ENCODE results near the gene SYNDIG1.

Gene SYNDIG1

DNA sequence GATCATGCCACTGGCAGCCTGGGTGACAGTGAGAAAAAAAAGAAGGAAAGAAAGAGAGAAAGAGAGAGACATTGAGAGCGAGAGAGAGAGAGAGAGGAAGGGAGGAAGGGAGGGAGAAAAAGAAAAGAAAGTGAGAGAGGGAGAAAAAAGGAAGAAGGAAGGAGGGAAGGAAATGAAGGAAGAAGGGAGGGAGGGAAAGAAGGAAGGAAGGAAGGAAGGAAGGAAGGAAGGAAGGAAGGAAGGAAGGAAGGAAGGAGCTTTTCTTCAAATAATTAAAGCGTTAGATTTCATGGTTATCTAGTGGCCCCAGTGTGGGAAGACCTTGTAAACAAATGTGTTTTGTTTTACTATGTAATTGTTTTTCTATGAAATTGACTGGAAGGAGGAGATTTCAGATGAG is 170.8 kb downstream of the SYNDIG1 start:
- DNase-seq, result no peak

DNA sequence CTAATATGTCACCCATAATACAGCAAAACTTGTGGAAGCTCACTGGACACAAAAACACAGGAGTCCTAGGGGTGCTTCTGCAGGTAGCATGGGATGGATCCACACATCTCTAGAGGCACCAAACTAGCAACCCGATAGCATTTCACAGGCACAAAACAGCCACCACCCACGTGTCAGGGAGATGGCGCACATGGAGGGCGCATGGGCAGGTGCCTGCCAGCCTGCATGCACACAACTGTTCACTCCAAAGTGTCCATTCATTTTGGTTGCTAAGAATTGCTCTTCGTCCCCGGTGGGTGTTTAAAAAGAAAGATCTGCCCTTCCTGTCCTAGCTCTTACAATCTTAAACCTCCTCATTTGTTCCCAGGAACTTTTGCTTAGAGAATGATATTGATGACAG is 171.3 kb downstream of the SYNDIG1 start:
- DNase-seq, result no peak

DNA sequence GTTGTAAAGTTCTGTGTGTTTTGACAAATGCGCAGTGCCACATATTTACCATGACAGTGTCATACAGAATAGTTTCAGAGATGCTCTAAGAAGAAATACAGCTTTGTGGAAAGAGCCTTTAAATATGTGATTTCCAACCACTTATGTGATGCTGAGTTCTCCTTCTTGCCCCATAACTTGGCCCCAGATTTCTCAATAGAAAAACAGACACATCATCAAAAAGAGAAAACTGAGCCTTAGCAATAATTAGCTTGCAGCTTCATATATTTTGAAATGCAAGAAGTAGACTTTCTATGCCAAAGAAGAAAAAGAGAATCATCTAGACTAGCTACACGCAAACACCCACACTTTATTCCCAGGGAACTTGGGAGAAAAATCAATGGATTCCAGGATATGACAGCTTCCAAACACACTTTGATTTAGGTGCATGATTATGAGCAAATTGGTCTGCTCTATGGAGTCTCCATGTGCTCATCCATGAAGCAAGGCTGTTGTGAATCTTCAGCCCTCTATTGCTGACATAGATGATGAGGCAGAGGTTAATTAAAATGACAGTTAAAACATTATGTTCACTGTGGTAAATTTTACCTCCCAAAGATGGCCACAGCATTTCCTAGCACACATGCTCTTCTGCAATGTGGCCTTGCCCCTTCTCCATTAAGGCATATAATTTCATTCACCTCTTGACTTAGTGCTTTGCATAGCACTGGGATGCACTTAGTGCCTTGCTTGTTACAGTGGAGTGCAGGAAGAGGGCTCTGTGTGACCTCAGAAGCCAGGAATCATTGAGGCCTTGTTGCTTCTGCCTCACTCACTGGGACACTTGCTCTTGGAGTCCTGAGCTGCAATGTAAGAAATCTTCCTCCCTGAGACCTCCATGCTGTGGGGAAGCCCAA is 174.6 kb downstream of the SYNDIG1 start:
- no peak for DNase-seq

DNA sequence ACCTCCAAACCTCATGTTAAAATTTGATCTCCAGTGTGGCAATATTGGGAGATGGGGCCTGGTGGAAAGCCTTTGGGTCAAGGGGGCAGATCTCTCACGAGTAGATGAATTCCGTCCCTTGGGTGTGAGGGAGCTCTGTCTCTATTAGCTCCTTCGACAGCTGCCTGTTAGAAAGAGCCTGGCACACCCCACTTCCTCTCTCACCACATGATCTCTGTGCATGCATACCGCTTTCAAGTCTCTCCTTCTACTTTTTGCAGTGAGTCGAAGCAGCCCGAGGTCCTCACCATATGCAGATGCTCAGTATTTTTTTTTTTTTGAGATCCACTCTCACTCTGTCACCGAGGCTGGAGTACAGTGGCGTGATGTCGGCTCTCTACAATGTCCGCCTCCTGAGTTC is 176.9 kb downstream of the SYNDIG1 start:
- DNase-seq, result no peak

DNA sequence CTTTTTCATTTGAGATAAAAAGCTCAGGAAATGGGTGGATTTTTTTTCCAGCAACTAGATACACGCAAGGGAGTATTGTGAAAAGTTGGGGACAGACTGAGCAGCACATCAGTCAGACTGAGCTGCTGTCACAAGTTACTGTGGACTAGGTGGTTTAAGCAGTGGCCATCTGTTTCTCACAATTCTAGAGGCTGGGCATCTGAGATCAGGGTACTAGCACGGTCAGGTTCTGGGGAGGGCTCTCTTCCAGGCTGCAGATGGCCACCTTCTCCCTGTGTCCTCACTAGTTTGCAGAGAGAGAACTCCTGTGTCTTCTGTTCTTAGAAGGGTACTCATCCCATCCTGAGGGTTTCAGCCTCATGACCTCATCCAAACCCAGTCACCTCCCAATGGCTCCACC is 178.3 kb downstream of the SYNDIG1 start:
- DNase-seq, result no peak

DNA sequence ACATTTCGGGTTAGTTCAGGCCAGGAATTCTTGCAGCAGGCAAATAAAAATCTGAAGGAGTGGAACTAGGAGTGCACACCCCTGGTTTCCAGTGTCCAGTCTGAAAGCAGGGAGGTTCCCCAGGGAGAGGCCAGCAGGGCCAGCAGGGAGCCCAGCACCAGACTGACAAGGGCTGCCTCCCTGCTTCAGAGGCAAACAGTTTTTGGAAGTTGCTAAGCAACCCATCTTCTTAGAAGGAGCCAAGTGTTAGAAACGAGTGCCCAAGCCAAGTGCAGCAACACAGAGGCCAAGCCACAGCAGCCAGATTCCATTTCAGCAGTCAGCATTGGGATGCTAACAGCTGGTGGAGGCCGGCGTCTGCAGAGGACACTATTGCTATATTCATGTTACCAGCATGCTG is 179.1 kb downstream of the SYNDIG1 start:
- DNase-seq, result no peak

DNA sequence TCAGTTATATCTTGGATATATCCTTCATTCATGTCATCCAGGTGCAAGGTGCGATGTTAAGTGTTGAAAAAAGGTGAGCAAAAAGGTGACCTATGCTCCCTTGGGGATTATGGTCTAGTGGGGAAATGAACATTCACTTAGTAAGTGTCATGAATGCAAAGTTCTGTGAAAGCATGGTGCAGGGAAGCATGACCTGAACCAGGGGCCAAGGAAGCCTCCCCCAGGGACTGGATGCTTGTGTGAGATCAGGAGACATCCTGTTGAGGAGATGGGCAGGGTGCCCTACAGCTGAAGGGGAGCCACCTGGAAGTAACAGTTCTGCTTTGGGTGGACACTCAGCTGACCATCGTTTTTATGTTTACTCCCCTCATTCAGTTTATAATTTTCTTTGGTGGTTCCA is 179.5 kb downstream of the SYNDIG1 start:
- no peak for DNase-seq

DNA sequence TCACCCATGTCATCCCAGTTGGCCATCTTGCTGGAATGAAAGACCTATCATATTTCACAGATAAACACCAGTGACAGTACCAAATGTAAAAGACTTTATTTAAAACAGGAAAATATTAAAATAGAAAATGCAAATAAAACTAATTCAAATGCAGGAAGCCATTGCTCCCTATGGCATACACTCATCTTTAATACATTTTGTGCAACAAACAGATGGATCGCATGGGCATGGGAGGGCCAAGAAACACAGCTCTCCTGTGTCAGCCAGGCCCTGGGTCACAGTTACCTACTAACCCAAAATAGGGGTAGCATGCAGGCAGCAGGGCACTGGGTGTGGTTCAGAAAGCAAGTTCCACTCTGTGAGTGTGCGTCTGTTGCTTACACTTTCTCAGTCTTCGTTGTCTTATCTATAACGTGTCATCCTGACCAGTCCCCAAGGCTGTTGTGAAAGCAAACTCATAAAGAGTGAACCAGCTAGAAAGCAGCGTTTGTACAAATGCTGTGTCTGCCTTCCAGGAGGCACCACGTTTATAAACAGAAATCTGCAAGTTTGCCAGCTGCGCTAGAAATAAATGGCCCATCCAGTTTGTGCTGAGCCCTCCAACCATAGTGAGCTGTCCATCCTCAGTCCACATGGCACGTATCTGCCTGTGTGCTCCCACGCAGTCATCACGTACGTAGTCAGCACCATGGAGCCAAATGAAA is 180.5 kb downstream of the SYNDIG1 start:
- no peak for DNase-seq

DNA sequence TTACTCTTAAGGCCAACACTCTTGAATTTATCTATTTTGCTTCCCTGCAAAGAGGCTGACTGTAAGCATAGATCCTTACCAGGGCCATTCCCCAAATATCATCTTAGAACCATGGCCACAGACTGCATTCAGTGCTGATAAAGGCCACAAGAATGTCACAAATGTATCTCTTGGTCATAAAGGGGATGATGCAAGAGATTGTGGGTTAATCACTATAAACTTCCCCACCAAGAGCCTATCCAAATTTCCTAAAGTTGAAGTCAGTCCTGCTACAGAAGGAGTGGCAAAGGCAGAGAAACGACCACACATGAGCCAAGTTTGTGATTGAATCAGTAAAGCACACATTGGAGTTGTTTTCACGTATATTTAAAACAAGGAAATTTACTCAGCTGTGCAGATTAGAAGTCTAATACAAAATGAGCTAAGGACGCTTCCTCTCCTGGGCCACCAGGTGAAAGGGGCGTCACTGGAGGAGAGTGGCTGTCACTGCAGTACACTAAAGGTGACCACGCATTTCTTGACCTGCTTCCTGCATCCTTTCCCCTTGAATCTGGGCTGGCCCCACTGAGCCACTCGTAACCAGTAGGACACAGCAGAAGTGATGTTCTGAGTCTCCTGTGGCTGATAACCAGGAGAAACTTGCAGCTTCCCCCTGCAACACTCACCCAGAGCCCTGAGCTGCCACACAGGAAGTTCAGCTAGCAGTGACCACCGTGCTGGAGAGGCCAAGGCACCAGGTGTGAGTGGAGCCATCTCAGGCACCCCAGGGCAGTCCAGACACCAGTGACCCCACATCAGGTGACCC is 181.9 kb downstream of the SYNDIG1 start:
- no peak for DNase-seq

DNA sequence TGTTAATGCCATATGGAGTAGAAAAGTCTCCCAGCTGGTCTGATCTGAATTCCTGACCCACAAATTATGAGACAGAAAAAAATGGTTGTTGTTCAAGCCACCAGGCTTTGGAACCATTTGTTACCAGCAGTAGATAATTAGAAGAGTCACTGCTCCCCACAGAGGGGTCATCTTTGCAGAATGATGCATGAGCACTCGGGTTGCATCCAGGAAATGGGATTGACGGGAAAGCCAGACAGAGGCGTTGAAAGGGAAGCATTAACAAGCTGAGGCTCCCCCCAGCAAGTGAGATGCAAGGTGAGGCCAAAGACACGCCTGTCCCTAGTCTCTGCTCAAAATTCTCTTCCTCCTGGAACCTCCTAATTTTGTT is 182.5 kb downstream of the SYNDIG1 start:
- no peak for DNase-seq

DNA sequence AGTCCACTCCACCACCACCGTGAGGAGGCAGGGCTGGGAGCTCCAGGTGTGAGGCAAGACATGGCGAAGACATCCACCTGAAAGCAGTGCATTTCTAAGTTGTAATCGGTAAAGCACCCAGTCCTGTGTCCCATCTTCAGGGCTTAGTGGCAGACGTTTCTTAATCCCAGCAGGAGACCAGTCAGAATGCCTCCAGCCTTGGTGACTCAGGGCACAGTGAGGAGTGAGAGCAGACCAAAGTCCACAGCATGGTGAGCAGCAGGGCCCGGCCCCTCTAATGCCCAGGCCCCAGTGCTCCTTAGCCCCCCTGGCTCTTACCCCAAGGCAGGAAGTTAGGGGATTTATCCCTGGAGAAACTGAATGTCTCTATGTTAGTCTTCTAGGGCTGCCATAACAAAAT is 183.9 kb downstream of the SYNDIG1 start:
- DNase-seq, result no peak

DNA sequence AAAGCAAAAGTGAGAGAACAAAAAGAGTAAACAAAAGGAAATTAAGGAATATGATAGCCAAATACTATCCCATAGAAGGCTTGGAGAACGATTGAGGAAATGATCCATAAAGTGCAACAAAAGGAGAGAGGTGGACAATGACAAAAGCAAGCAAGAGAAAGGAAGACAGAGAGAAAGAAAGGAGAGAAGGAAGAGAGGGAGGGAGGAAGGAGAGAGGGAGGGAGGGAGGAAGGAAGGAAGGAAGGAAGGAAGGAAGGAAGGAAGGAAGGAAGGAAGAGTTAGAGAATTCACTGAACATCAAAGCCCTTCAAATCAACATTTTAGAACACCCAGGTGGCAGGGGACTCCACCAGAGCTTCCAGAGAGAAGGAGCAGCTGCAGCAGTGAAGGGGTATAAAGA is 185.0 kb downstream of the SYNDIG1 start:
- DNase-seq, result no peak

DNA sequence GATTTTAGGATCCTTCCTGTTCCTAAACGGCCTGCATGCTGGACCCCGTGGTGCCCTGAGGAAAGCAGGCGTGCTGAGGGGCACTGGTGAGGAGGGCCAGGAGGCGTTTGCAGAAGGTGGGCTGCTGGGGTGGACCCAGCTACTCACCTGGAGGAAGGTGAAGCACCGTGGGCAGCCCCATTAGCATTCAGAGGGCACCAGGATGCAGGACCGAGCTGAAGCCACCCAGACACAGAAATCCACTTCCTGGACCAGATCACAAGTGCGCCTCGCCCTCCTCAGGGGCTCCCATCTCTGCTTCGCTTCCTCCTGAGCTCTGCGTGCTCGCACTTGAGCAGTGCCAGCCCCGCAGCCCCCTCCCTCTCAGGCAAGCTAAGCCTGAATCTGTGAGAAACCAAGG is 187.0 kb downstream of the SYNDIG1 start:
- DNase-seq, result no peak

DNA sequence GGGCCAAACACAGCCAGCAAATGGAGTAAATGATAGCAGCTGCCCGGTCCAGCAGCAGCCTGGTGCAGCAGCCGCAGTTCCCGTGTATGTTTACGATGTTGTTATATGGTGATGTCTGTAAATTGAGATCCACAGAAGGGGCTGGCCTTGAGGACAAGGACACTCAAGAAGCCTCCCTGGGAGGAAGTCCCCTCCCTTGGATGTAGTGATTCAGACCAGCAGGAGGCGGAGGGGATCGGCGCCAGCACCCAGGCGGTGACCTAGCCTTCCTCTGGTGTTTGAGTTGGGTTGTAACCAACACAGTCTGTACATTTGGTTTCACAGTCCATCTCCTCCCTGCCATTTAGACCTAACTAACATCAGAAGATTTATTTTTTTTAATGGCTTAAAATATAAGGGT is 187.8 kb downstream of the SYNDIG1 start:
- no peak for DNase-seq

DNA sequence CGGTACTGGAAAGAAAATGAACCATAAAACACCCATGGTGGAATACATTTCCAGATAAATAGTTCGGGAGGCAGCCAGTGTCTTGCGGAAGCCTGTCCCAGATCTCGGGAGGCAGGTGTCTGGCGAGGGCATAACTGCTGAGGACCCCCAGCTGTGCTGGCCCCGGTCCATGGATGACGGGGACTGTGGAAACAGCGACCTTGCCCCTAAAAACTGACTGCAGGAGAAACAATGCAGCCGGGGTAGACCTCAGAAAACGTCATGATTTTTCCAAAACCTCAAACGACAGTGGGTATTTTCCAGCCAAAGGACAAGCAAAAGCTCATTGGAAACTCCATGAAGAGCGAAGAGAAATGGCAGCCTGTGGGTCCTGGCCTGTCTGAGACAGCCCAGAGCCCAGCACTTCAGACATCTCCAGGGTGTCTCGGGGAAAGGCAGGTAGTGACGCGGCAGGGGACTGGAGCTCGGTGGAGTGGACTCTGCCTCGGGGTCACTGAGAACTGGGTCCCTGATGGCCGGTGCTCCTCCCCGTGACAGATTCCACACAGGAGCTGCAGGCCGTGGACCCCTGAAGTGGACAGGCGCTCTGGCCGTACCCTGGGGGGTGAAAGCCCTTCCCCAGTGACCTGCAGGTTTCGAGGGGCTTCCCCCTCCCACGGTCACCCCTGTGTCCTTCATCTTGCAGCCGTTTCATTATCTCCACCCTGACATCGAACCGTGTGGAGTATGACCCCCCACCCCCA is 188.6 kb downstream of the SYNDIG1 start:
- no peak for DNase-seq

DNA sequence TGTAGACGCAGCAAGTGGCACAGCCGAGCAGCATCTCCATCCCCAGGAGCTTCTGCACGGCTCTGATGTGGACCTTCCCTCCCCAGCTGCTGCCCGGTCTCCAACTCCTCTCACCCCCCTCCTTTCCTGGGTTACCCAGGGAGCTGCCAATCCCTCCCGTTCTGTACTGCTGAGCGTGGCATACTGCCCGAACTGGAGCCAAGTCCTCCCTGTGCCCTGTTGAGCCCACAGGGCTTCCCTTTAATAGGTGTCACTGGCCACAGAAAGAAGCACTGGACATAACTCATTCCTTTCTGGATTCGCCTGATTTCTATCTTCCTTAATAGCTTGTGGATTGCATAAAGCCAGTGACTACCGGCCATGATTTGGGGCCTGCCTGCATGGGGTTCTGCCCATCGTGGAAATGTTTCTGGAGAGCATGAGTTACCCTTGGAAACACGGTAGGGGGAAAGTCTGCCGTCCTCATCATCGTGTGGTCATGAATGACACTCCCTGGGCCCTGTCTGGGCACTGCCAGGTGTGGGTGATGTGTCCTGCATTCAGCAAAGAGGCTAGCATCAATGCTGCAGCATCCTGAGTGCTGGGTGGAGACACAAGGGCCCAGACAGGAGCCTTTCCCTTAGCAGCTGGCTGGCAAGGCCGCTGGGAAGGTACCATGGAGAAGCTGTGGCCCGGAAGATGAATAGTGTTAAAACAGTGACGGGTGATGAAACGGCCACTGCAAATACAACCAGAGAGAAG is 189.7 kb downstream of the SYNDIG1 start:
- DNase-seq, result no peak

DNA sequence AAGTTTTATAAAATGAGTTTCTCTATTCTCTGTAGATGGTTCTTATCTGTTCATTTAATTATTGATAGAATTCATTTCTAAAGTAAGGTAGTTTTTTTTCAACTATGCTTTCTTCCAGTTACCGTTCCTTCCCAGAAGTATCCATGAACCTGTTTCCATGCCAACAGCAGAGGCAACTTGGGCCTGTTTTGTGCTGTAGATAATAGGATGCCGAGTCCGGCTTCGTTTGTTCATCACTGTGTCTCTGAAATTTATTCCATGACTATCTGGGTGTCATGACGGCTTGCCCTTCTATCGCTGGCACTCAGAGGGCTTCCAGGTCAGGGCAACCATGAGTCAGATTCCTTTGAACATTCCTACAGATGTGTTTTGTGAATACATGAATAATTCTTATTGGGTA is 190.4 kb downstream of the SYNDIG1 start:
- DNase-seq, result no peak

DNA sequence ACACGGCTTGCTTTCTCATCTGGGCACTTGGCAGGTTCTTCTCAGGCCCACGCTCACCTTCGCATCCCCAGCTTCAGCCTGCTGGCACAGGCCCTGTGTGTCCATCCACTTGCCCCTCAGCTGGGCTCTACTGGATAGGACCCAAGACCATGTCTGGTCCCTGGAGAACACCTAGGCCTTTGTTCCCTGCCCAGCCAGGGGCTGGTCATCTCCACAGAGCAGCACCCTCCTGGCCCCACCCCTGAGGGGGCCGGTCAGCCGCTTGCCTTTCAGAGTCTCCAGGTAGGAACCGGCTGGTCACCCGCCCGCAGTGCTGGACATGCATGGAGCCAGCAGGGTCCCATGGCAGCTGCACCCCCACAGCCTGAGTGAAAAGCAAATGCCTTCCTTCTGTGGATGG is 191.2 kb downstream of the SYNDIG1 start:
- DNase-seq, result no peak

DNA sequence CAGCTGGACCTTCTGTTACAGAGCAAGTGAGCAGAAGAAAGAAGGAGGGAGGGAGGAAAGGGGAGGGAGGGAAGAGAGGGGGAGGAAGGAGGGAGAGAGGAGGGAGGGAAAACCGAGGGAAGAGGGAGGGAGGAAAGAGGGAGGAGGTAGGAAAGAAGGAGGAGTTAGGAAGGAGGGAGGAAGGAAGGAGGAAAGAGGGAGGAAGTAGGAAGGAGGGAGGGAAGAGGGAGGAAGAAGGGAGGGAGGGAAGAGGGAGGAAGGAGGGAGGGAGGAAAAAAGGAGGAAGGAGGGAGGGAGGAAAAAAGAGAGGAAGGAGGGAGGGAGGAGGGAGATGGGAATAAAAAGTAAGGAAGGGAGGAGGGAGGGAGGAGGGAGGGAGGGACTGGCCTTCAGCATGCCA is 191.8 kb downstream of the SYNDIG1 start:
- no peak for DNase-seq

DNA sequence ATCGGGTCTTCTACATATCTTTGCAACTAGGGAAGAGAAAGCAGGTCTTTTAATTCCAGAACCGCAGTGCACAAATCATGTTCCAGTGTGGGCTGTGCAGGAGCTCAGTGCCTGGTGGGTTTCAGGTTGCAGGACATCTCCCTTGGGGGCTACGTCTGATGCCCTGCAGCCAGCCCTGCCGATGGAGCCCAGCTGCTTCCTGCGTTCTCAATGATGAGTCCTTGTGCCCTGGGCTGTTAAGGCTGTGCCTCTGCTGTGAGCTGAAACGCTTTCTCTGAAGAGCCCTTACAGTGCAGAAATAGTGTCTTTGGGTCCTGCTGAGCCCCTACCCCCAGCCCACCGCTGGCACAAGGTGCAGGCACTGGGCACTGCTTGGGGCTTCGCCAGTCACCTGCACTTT is 192.9 kb downstream of the SYNDIG1 start:
- DNase-seq, result no peak

DNA sequence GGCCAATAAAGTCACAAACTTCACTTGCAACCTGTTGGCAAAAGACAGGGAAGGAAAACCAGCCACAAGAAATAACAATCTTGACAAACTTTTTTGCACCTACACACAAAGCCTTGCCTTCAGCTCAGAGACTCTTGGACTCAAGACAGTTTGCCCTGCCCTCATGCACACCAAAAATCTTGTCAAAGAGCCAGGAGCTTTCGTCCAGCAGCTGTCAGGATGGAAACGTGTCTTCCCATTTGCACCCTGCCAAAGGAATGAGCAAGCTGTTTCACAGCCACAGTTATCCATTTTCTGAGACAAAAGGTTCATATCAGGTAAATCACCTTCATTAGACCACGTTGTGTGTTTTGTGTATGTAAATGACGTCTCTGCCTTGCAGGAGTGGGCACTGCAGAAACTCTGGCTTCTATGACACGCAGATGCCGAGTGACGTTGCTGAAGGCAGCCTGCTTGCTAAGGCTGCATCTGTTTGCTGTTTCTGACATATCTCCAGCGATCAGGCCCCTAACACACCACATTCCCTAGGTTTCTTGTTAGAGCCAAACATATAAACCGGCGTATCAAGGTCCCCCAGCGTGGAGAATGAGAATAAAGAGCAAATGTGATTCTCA is 193.4 kb downstream of the SYNDIG1 start:
- no peak for DNase-seq

DNA sequence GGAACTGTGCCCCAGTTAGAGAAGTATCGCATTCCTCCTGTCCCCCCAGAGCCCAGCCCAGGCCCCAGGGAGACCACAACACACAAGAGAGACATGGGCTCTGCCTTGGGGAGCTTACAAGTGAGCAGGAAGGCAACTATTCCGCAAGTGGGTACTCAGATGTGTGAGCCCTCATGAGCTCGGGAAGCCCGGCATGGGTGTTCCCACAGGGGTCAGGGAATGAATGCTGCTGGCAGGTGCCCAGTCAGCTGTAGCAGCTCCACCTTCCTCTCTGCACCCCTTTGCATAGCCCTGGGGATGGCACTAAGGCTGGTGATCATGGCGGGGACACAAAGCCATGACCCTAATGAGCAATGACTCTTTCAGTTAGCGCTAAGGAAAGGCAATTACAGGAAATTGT is 194.1 kb downstream of the SYNDIG1 start:
- DNase-seq, result no peak

Measured in GOT3 (cell line).